Pericardium fibroblast (primary cell): ENCODE results near the gene MAB21L3. TPM values are rescaled to one million over a fixed set of nuclear protein-coding genes. Genes with fewer than 3 reads are reported as not detected.

Source experiments
- total RNA-seq: library from RNA; depleted of rRNA; stranded (reverse); fragments of >200 nt; gene quantifications from 2 replicates; pipeline ENCODE4 v1.2.3, GENCODE V29; 2015

The MAB21L3 gene
- not detected in 2 replicates for total RNA-seq

DNA sequence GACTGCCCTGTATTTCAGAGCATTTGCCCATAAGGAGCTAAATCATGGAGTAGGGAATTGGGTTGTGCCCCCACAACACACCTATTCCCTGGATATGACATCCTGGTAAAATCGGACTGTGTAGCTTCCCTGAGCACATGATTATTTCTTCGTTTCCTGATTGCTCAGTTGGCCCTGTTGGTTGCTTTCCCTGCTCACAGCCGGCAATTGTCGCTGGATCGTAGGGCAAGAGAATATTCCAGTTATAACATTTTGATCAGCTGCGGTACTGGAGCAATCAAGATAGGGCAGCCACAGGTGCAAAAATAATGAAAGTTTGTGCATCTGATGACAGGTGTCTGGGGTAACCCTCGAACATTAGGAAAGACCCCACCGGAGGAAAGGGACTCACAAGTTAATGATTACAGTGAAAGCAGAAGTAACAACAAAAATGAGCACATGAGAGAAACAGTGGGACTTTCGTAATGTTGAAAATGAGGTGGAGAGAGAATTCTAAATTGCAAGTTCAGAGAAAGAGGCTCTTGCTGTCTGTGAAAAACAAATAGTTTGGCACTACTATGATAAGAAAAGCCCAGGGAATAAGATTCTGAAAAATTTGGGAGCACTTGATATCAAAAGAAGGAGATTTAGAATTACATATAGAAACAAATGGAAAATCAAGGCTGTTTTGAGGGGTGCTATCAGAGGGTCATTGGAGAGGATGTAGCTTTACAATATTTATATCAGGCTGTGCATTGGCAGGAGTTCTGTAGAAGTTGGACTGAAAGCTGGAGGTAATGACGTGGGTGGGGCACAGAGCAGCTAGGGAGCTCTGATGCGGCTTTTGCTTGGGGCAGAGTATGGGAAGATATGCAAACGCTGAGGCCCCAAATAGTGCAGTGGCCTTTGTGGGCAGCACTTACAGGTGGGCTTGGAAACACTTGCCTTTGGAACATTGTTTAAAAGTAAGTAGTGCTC, at the start of gene MAB21L3:
TSS of gene MAB21L3 (plus strand) at position 833 of the 957 bp plus-strand sequence. CDS start 1,217 bp downstream, outside the sequence.

Other genes with a start within 250 kb of the MAB21L3 start
- gene SLC22A15, start 134.9 kb upstream of the MAB21L3 start, total RNA-seq = 1.8 and 2.0 TPM in 2 replicates